OCI-LY7 (cell line): ENCODE data around the gene IMPA2.

Source experiments
- EZH2phosphoT487 ChIP-seq: fragments of 200-600 bp; sonication (generic); IDR thresholded peaks from 2 replicates; pipeline ENCODE4 v1.6.1; 2018; ENCODE audit warnings: low read depth, borderline replicate concordance, mild to moderate bottlenecking, mixed run types, antibody characterized with exemption, low read length, moderate library complexity, mixed read lengths
- TF ChIP-seq, protein P1 (sequence below): fragments of 200-600 bp; sonication (generic); conservative IDR thresholded peaks from 2 replicates; pipeline ENCODE4 v1.5.1; 2014; ENCODE audit warnings: mild to moderate bottlenecking, antibody characterized with exemption, low read length, moderate library complexity, mixed read lengths

DNA sequence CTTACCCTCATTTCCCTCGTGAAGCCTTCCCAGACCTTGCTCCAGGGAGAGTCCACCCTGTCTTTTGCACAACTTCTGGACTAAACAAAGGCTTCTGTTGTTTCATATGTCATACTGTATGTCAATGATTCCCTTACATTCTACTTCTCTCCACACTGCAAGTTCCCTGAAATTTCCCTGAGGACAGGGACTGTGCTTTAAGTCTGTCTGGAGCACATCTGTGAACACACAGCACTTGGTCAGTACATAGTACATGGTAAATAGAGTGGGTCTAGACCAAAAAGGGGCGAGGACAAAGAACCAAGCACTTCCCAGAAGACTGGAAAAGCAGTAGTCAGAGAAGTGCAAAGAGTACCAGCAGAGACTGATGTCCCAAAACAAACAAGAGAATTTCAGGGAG, 23.7 kb upstream of the IMPA2 start:
- TF ChIP-seq, protein P1, sequence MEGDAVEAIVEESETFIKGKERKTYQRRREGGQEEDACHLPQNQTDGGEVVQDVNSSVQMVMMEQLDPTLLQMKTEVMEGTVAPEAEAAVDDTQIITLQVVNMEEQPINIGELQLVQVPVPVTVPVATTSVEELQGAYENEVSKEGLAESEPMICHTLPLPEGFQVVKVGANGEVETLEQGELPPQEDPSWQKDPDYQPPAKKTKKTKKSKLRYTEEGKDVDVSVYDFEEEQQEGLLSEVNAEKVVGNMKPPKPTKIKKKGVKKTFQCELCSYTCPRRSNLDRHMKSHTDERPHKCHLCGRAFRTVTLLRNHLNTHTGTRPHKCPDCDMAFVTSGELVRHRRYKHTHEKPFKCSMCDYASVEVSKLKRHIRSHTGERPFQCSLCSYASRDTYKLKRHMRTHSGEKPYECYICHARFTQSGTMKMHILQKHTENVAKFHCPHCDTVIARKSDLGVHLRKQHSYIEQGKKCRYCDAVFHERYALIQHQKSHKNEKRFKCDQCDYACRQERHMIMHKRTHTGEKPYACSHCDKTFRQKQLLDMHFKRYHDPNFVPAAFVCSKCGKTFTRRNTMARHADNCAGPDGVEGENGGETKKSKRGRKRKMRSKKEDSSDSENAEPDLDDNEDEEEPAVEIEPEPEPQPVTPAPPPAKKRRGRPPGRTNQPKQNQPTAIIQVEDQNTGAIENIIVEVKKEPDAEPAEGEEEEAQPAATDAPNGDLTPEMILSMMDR: no peak
- TF ChIP-seq EZH2phosphoT487: no peak
